Measurements from ENCODE around the gene EIF3F. TPM values are rescaled to one million over a fixed set of nuclear protein-coding genes. Genes with fewer than 3 reads are reported as not detected.

The EIF3F gene
- total and polyA plus RNA-seq, 2 of the 13 experiments (the other 11 are each of a cell fraction or from before 2014, with no cell fraction given): 109 to 191 TPM

DNA sequence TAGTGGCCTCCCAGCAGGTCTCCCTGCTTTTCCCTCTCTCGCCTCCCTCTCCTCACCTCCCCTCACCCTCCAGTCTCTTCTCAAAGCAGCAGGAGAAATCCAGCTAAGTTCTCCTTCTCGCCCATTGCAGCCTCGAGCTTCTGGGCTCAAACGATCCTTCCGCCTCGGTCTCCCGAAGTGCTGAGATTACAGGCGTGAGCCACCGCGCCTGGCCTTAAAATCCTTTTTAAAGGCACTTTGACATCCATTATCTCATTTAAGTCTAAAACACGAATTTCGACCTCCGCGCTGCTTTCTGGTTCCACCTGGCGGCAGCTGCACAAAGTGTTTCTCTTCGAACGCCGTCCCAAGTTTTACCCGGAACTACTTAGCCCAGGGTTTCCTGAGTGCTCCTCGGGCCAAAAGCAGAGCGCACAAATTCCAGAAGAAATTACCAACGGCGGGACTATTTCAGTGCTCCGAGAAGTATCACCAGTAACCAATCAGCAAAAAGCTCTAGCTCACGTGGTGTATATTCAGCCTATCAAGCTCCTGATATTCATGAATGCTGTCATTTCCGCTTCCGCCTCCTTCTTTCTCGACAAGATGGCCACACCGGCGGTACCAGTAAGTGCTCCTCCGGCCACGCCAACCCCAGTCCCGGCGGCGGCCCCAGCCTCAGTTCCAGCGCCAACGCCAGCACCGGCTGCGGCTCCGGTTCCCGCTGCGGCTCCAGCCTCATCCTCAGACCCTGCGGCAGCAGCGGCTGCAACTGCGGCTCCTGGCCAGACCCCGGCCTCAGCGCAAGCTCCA lies at the start of gene EIF3F (continued):
- TF ChIP-seq, protein P1, sequence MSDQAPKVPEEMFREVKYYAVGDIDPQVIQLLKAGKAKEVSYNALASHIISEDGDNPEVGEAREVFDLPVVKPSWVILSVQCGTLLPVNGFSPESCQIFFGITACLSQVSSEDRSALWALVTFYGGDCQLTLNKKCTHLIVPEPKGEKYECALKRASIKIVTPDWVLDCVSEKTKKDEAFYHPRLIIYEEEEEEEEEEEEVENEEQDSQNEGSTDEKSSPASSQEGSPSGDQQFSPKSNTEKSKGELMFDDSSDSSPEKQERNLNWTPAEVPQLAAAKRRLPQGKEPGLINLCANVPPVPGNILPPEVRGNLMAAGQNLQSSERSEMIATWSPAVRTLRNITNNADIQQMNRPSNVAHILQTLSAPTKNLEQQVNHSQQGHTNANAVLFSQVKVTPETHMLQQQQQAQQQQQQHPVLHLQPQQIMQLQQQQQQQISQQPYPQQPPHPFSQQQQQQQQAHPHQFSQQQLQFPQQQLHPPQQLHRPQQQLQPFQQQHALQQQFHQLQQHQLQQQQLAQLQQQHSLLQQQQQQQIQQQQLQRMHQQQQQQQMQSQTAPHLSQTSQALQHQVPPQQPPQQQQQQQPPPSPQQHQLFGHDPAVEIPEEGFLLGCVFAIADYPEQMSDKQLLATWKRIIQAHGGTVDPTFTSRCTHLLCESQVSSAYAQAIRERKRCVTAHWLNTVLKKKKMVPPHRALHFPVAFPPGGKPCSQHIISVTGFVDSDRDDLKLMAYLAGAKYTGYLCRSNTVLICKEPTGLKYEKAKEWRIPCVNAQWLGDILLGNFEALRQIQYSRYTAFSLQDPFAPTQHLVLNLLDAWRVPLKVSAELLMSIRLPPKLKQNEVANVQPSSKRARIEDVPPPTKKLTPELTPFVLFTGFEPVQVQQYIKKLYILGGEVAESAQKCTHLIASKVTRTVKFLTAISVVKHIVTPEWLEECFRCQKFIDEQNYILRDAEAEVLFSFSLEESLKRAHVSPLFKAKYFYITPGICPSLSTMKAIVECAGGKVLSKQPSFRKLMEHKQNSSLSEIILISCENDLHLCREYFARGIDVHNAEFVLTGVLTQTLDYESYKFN (CRISPR knock-in tag; conservative IDR thresholded peaks at IDR 0.05): peak; percentile 34
- TF ChIP-seq NFE2 (CRISPR knock-in tag; IDR thresholded peaks at IDR 0.05) (no peak), ZNF143 (CRISPR knock-in tag; IDR thresholded peaks at IDR 0.05) (peak; percentile 44; the same call in 1 of the 2 replicates), CEBPG (CRISPR knock-in tag; IDR thresholded peaks at IDR 0.05) (no peak), ZFY (CRISPR knock-in tag; IDR thresholded peaks at IDR 0.05) (peak; percentile 77), IRF2 (CRISPR knock-in tag; IDR thresholded peaks at IDR 0.05) (peak; percentile 85; the same call in 1 of the 2 replicates), PCBP2 (optimal IDR thresholded peaks at IDR 0.05; ENCODE audit: low read depth, low read length, poor library complexity, severe bottlenecking) (no peak), HNRNPH1 (optimal IDR thresholded peaks at IDR 0.05; ENCODE audit: low read depth, low read length) (no peak), TARDBP (CRISPR knock-in tag; IDR thresholded peaks at IDR 0.05) (peak; percentile 92), RAD21 (CRISPR knock-in tag; IDR thresholded peaks at IDR 0.05) (peak; percentile 77), ZNF558 (CRISPR knock-in tag; IDR thresholded peaks at IDR 0.05; ENCODE audit: borderline replicate concordance) (no peak), RBAK (CRISPR knock-in tag; IDR thresholded peaks at IDR 0.05) (no peak), RXRA (CRISPR knock-in tag; IDR thresholded peaks at IDR 0.05) (peak; percentile 27; the same call in 1 of the 2 replicates), ZSCAN21 (CRISPR knock-in tag; IDR thresholded peaks at IDR 0.05; ENCODE audit: borderline replicate concordance) (peak; percentile 39; the same call in 1 of the 2 replicates)
- TF ChIP-seq, protein P2, sequence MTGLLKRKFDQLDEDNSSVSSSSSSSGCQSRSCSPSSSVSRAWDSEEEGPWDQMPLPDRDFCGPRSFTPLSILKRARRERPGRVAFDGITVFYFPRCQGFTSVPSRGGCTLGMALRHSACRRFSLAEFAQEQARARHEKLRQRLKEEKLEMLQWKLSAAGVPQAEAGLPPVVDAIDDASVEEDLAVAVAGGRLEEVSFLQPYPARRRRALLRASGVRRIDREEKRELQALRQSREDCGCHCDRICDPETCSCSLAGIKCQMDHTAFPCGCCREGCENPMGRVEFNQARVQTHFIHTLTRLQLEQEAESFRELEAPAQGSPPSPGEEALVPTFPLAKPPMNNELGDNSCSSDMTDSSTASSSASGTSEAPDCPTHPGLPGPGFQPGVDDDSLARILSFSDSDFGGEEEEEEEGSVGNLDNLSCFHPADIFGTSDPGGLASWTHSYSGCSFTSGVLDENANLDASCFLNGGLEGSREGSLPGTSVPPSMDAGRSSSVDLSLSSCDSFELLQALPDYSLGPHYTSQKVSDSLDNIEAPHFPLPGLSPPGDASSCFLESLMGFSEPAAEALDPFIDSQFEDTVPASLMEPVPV (CRISPR knock-in tag; IDR thresholded peaks at IDR 0.05): 0 out of 2 replicates have a peak, but pooled peaks have one; percentile 63
- TF ChIP-seq, protein P3, sequence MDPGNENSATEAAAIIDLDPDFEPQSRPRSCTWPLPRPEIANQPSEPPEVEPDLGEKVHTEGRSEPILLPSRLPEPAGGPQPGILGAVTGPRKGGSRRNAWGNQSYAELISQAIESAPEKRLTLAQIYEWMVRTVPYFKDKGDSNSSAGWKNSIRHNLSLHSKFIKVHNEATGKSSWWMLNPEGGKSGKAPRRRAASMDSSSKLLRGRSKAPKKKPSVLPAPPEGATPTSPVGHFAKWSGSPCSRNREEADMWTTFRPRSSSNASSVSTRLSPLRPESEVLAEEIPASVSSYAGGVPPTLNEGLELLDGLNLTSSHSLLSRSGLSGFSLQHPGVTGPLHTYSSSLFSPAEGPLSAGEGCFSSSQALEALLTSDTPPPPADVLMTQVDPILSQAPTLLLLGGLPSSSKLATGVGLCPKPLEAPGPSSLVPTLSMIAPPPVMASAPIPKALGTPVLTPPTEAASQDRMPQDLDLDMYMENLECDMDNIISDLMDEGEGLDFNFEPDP (CRISPR knock-in tag; conservative IDR thresholded peaks at IDR 0.05): no peak
- TF ChIP-seq, protein P4, sequence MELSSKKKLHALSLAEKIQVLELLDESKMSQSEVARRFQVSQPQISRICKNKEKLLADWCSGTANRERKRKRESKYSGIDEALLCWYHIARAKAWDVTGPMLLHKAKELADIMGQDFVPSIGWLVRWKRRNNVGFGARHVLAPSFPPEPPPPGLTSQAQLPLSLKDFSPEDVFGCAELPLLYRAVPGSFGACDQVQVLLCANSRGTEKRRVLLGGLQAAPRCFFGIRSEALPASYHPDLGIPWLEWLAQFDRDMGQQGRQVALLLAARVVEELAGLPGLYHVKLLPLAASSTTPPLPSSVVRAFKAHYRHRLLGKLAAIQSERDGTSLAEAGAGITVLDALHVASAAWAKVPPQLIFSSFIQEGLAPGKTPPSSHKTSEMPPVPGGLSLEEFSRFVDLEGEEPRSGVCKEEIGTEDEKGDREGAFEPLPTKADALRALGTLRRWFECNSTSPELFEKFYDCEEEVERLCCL (CRISPR knock-in tag; IDR thresholded peaks at IDR 0.05; ENCODE audit: borderline replicate concordance): no peak; the same call in 1 of the 2 replicates
- TF ChIP-seq, protein P5, sequence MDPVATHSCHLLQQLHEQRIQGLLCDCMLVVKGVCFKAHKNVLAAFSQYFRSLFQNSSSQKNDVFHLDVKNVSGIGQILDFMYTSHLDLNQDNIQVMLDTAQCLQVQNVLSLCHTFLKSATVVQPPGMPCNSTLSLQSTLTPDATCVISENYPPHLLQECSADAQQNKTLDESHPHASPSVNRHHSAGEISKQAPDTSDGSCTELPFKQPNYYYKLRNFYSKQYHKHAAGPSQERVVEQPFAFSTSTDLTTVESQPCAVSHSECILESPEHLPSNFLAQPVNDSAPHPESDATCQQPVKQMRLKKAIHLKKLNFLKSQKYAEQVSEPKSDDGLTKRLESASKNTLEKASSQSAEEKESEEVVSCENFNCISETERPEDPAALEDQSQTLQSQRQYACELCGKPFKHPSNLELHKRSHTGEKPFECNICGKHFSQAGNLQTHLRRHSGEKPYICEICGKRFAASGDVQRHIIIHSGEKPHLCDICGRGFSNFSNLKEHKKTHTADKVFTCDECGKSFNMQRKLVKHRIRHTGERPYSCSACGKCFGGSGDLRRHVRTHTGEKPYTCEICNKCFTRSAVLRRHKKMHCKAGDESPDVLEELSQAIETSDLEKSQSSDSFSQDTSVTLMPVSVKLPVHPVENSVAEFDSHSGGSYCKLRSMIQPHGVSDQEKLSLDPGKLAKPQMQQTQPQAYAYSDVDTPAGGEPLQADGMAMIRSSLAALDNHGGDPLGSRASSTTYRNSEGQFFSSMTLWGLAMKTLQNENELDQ (CRISPR knock-in tag; IDR thresholded peaks at IDR 0.05; ENCODE audit: borderline replicate concordance): peak; percentile 64; the same call in 1 of the 2 replicates

Data from HepG2 (cell line).